Common myeloid progenitor, CD34-positive (primary cell): ENCODE results near the gene METTL23.
A peak's percentile ranks its signal among the peaks of the same experiment; 100 is the strongest.

Source experiments
- CTCF ChIA-PET: fragments of 350-600 bp; sonication (Branson Sonifier 250); formaldehyde crosslinking; loops from one replicate; lab custom pipeline; 2021; ENCODE audit warnings: antibody characterized with exemption; lab: Charles Lee
- POLR2A ChIA-PET: fragments of 350-600 bp; sonication (Branson Sonifier 250); formaldehyde crosslinking; loops from one replicate; lab custom pipeline; 2021; ENCODE audit warnings: antibody characterized with exemption; lab: Charles Lee
- DNase-seq, 3 donors: peaks; one replicate each; pipeline versions ENCODE4 v3.0.0 to v3.0.0-alpha.2; 2013
- H3K27ac ChIP-seq, 2 experiments: 1 replicate in 1 of 2; 2 replicates in 1 of 2; pipeline ENCODE4 v1.7.0; 2013; ENCODE audit warnings: inconsistent platforms in 2 of 2, low read length in 2 of 2, mild to moderate bottlenecking in 2 of 2, low read depth in 1 of 2, moderate library complexity in 1 of 2; ENCODE audit not compliant: severe bottlenecking in 2 of 2, insufficient read depth in 1 of 2, poor library complexity in 1 of 2
- H3K27me3 ChIP-seq, 5 experiments: replicated peaks in 2 of 5; 1 replicate in 3 of 5; 2 replicates in 2 of 5; pipeline versions ENCODE4 v1.6.1 to v1.7.0; 2013; ENCODE audit warnings: low read length in 4 of 5, mild to moderate bottlenecking in 2 of 5, moderate library complexity in 2 of 5, inconsistent platforms in 1 of 5; ENCODE audit not compliant: insufficient read depth in 5 of 5, control insufficient read depth in 4 of 5
- H3K36me3 ChIP-seq, 4 experiments: 1 replicate in 2 of 4; 2 replicates in 2 of 4; pipeline versions ENCODE4 v1.6.1 to v1.7.0; 2013; ENCODE audit warnings: low read length in 3 of 4, control low read depth in 1 of 4, mild to moderate bottlenecking in 1 of 4; ENCODE audit not compliant: control insufficient read depth in 4 of 4, insufficient read depth in 4 of 4
- H3K4me1 ChIP-seq, 4 experiments: 1 replicate in 3 of 4; 2 replicates in 1 of 4; pipeline versions ENCODE4 v1.6.1 to v1.7.1; 2013; ENCODE audit warnings: low read length in 3 of 4, mild to moderate bottlenecking in 3 of 4, control low read depth in 1 of 4, inconsistent platforms in 1 of 4, moderate library complexity in 1 of 4; ENCODE audit not compliant: control insufficient read depth in 4 of 4, insufficient read depth in 4 of 4; ENCODE audit errors: control extremely low read depth in 1 of 4
- H3K4me3 ChIP-seq, 7 experiments: 1 replicate in 4 of 7; 2 replicates in 3 of 7; pipeline versions ENCODE4 v1.5.1 to v1.7.0; 2013; ENCODE audit warnings: mild to moderate bottlenecking in 7 of 7, low read length in 6 of 7, moderate library complexity in 6 of 7, inconsistent platforms in 2 of 7, low read depth in 2 of 7, control low read depth in 1 of 7; ENCODE audit not compliant: insufficient read depth in 4 of 7, control insufficient read depth in 1 of 7; ENCODE audit errors: extremely low read depth in 1 of 7
- H3K9me3 ChIP-seq, 5 experiments: 1 replicate in 4 of 5; 2 replicates in 1 of 5; pipeline versions ENCODE4 v1.6.1 to v1.7.1; 2013; ENCODE audit warnings: low read length in 4 of 5, mild to moderate bottlenecking in 2 of 5, inconsistent platforms in 1 of 5, low read depth in 1 of 5, moderate library complexity in 1 of 5; ENCODE audit not compliant: control insufficient read depth in 4 of 5, insufficient read depth in 2 of 5; ENCODE audit errors: control extremely low read depth in 1 of 5
- WGBS: methylation state at CpG from one replicate; pipeline ENCODE4 v1.1.5; 2013; ENCODE audit not compliant: insufficient coverage; 5-methylcytosine and 5-hydroxymethylcytosine counted together

Gene METTL23

GRCh38 chr17:76735586-76736348 is 9.1 kb downstream of the METTL23 start:
- POLR2A ChIA-PET = interaction anchor here (3.6 kb wide), 1 partner anchor 9 kb away, joined by 33 read pairs; the partner anchor contains the start of genes JMJD6 and METTL23
- Histone ChIP-seq H3K9me3 (no peaks in the 10 kb centered on the region), H3K36me3 (peaks cover 9 to 52% (median 40%) of the 10 kb centered on the region in 4 experiments), H3K27me3 (no peaks in the 10 kb centered on the region), H3K4me3 (peak overlapping the region; percentile 97 to 100 (median 99)), H3K4me1 (peaks cover 32 to 52% (median 38%) of the 10 kb centered on the region in 4 experiments), H3K27ac (peak overlapping the region; percentile 88 to 93)
- 2% methylated on average over 16 of the region's 20 CpGs for WGBS
- DNase-seq = no peak
- CTCF ChIA-PET = interaction anchor here (0.6 to 3.6 kb wide), 6 partner anchors 9 to 88 kb away, joined by 3 to 14 read pairs (median 3); partner anchors contain the start of genes JMJD6 and METTL23

- Histone ChIP-seq H3K9me3 (no peaks in the 10 kb centered on the region), H3K27ac (peak overlapping the region; percentile 88 to 93), H3K27me3 (no peaks in the 10 kb centered on the region), H3K4me3 (peak overlapping the region; percentile 97 to 100 (median 99)), H3K4me1 (peaks cover 32 to 50% (median 38%) of the 10 kb centered on the region in 4 experiments), H3K36me3 (peaks cover 7 to 47% (median 36%) of the 10 kb centered on the region in 4 experiments)
- WGBS = under 1% methylated on average over 76 of the region's 117 CpGs
- DNase-seq = peak; percentile 67 to 83 (median 75)
- ChIA-PET CTCF (interaction anchor here (0.9 to 3.6 kb wide), 3 partner anchors 9 to 23 kb away, joined by 3 to 14 read pairs (median 3); partner anchors contain the start of genes JMJD6 and METTL23), POLR2A (interaction anchor here (0.7 to 3.6 kb wide), 2 partner anchors 9 to 44 kb away, joined by 4 to 33 read pairs; partner anchors contain the start of genes JMJD6 and METTL23)
These were observed 9.9 kb downstream of the METTL23 start for GRCh38 chr17:76736349-76737081.

GRCh38 chr17:76737082-76737675 is 10.5 kb downstream of the METTL23 start, which contains the start of gene SRSF2:
Gene SRSF2, minus strand, starts transcription at chr17:76737331. Its CDS starts 171 bp downstream, at chr17:76737160.
- no peaks in the 10 kb centered on the region for H3K9me3 ChIP-seq
- peak within 1 kb of the TSS; percentile 88 to 95 for H3K27ac ChIP-seq
- ChIA-PET CTCF (interaction anchor here (1.6 to 3.6 kb wide), 2 partner anchors 10 to 23 kb away, joined by 3 to 14 read pairs; partner anchors contain the start of genes JMJD6 and METTL23), POLR2A (interaction anchor here (0.7 to 3.6 kb wide), 3 partner anchors 10 to 43 kb away, joined by 3 to 33 read pairs (median 4); partner anchors contain the start of genes JMJD6 and METTL23)
- 0% methylated on average over 43 of the region's 60 CpGs for WGBS
- DNase-seq = peak; percentile 98 to 99 (median 99)
- H3K36me3 ChIP-seq = peaks cover 8 to 46% (median 37%) of the 10 kb centered on the region in 4 experiments
- H3K27me3 ChIP-seq = no peaks in the 10 kb centered on the region
- peak within 1 kb of the TSS; percentile 98 to 100 (median 99) for H3K4me3 ChIP-seq
- peaks cover 32 to 47% (median 38%) of the 10 kb centered on the region in 4 experiments for H3K4me1 ChIP-seq

- Histone ChIP-seq H3K4me1 (peaks cover 32 to 43% (median 37%) of the 10 kb centered on the region in 4 experiments), H3K4me3 (peak within 1 kb of the TSS; percentile 98 to 100 (median 99)), H3K36me3 (peaks cover 8 to 42% (median 36%) of the 10 kb centered on the region in 4 experiments), H3K27me3 (no peaks in the 10 kb centered on the region), H3K9me3 (no peaks in the 10 kb centered on the region), H3K27ac (peak within 1 kb of the TSS; percentile 88 to 95)
- ChIA-PET CTCF (interaction anchor here (1.1 to 3.6 kb wide), 5 partner anchors 11 to 29 kb away, joined by 3 to 14 read pairs (median 3); partner anchors contain the start of genes JMJD6 and METTL23), POLR2A (interaction anchor here (0.6 to 3.6 kb wide), 3 partner anchors 11 to 842 kb away, joined by 3 to 33 read pairs (median 3); partner anchors contain the start of genes JMJD6 and METTL23)
- under 1% methylated on average over 36 of the region's 57 CpGs for WGBS
- DNase-seq = peak; percentile 94 to 97 (median 97)
These were observed 11.2 kb downstream of the METTL23 start, which contains the start of gene MFSD11 for GRCh38 chr17:76737676-76738467. Gene MFSD11, plus strand, starts transcription at chr17:76738119. Its CDS starts 234 bp downstream, at chr17:76738353.

- POLR2A ChIA-PET = interaction anchor here (0.6 to 3.6 kb wide), 2 partner anchors 11 to 841 kb away, joined by 3 to 33 read pairs; partner anchors contain the start of genes JMJD6 and METTL23
- peak in 2 of 3 donors; percentile 36 to 52 for DNase-seq
- no peaks in the 10 kb centered on the region for H3K27me3 ChIP-seq
- H3K9me3 ChIP-seq = no peaks in the 10 kb centered on the region
- H3K4me3 ChIP-seq = peak overlapping the region in 6 of 7 experiments; percentile 89 to 99 (median 98)
- peaks cover 30 to 38% (median 33%) of the 10 kb centered on the region in 4 experiments for H3K4me1 ChIP-seq
- peak overlapping the region; percentile 85 to 95 for H3K27ac ChIP-seq
- H3K36me3 ChIP-seq = peaks cover 5 to 40% (median 32%) of the 10 kb centered on the region in 4 experiments
- no CpG with 5 or more reads among the region's 7 CpGs for WGBS
- CTCF ChIA-PET = interaction anchor here (1.1 to 3.6 kb wide), 5 partner anchors 11 to 42 kb away, joined by 3 to 14 read pairs (median 3); partner anchors contain the start of genes JMJD6 and METTL23
These were observed 11.8 kb downstream of the METTL23 start for GRCh38 chr17:76738468-76738850.
